Uterus (tissue), 2 donors: Measurements from ENCODE around the gene H2AZ2.

Experiments used
- POLR2A ChIP-seq, 2 donors: fragments of 450-650 bp; IDR thresholded peaks; one replicate each; pipeline ENCODE4 v1.6.1; 2016; ENCODE audit warnings: antibody characterized with exemption in 2 of 2, mild to moderate bottlenecking in 1 of 2, moderate library complexity in 1 of 2
- TF ChIP-seq, protein P1 (sequence below), 4 experiments: fragments of 200-600 bp in 2 of 4; fragments of 450-650 bp in 2 of 4; sonication (generic) in 2 of 4; IDR thresholded peaks; one replicate each; pipeline ENCODE4 v1.5.1; 2016 to 2019; ENCODE audit warnings: antibody characterized with exemption in 4 of 4, mild to moderate bottlenecking in 2 of 4, moderate library complexity in 1 of 4

DNA sequence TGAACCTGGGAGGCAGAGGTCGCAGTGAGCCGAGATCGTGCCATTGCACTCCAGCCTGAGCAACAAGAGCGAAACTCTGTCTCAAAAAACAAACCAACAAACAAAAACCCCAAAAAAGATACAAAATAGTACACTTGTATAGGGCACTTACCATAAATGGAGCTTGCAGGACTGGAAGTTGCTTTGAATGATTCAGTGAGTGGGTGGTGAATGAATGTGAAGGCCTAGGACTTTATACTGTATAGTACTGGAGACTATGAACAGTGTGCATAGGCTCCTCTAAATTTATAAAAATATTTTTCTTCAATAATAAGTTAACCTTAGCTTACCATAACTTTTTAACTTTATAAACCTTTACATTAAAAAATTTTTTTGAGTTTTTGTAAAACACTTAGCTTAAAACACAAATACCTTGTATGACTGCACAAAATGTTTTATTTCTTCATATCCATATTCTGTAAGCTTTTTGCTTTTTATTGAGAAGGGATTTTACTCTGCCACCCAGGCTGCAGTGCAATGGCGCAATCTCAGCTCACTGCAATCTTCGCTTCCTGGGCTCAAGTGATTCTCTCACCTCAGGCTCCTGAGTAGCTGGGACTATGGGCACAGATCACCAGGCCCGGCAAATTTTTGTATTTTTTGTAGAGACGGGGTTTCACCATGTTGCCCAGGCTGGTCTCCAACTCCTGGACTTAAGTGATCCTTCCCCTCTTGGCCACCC, 6.9 kb upstream of the H2AZ2 start:
- TF ChIP-seq, protein P1, sequence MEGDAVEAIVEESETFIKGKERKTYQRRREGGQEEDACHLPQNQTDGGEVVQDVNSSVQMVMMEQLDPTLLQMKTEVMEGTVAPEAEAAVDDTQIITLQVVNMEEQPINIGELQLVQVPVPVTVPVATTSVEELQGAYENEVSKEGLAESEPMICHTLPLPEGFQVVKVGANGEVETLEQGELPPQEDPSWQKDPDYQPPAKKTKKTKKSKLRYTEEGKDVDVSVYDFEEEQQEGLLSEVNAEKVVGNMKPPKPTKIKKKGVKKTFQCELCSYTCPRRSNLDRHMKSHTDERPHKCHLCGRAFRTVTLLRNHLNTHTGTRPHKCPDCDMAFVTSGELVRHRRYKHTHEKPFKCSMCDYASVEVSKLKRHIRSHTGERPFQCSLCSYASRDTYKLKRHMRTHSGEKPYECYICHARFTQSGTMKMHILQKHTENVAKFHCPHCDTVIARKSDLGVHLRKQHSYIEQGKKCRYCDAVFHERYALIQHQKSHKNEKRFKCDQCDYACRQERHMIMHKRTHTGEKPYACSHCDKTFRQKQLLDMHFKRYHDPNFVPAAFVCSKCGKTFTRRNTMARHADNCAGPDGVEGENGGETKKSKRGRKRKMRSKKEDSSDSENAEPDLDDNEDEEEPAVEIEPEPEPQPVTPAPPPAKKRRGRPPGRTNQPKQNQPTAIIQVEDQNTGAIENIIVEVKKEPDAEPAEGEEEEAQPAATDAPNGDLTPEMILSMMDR (IDR thresholded peaks at IDR 0.05) = no peak
- TF ChIP-seq POLR2A (IDR thresholded peaks at IDR 0.05) = no peak
